HCT116 (cell line): Measurements from ENCODE around the gene AURKAIP1. TPM values are rescaled to one million over a fixed set of nuclear protein-coding genes. Genes with fewer than 3 reads are reported as not detected.

Source experiments
- ATAC-seq: fragments of 200-7000 bp; cut with Tn5 transposase; 2 replicates; pipeline ENCODE4 v1.9.1; 2020; ENCODE audit warnings: mild to moderate bottlenecking, moderate library complexity
- BruUV-seq: library from RNA; stranded (reverse); fragments of 400-500 nt; replicated peaks from 2 replicates; lab custom pipeline; 2021; lab: Mats Ljungman, UMichigan
- CTCF ChIA-PET: fragments of 300-600 bp; sonication (Branson Sonifier 250); formaldehyde crosslinking; loops from one replicate; lab custom pipeline; 2021; ENCODE audit warnings: antibody characterized with exemption; lab: Charles Lee
- POLR2A ChIA-PET: fragments of 300-600, 350-600 bp; sonication (Branson Sonifier 250); formaldehyde crosslinking; loops from one replicate; lab custom pipeline; 2021; ENCODE audit warnings: antibody characterized with exemption; lab: Charles Lee
- RAD21 ChIA-PET, 2 experiments: fragments of 300-600 bp; sonication (Branson Sonifier 250); formaldehyde crosslinking; loops; one replicate each; lab custom pipeline; 2023; ENCODE audit warnings: low total read pairs in 2 of 2; ENCODE audit not compliant: uncharacterized antibody in 2 of 2, unreplicated experiment in 2 of 2, low non-redundant PET in 1 of 2; lab: Charles Lee
- DNase-seq: peaks from one replicate; pipeline ENCODE4 v3.0.0-alpha.2; 2010; ENCODE audit warnings: low read depth, low spot score
- H2AFZ ChIP-seq: fragments of 200-600 bp; shearing (Covaris generic), sonication (generic); 2 replicates; pipeline ENCODE4 v1.6.1; 2017; ENCODE audit warnings: low read depth, mixed run types, mixed read lengths, antibody characterized with exemption, low read length; ENCODE audit not compliant: poor library complexity, severe bottlenecking
- H3K27ac ChIP-seq: 2 replicates; pipeline ENCODE4 v1.5.1; 2012; ENCODE audit warnings: low read depth, low read length
- H3K27me3 ChIP-seq: fragments of 200-600 bp; sonication (generic); 2 replicates; pipeline ENCODE4 v1.6.1; 2016; ENCODE audit warnings: mixed run types, low read length, mixed read lengths; ENCODE audit not compliant: insufficient read depth
- H3K36me3 ChIP-seq, 2 experiments: fragments of 200-500 bp in 1 of 2; fragments of 200-600 bp in 1 of 2; sonication (Bioruptor generic) in 1 of 2; sonication (generic) in 1 of 2; 2 replicates each; pipeline versions ENCODE4 v1.5.1 to v1.6.1; 2014 to 2016; ENCODE audit warnings: low read length in 2 of 2, inconsistent platforms in 1 of 2, mixed read lengths in 1 of 2, mixed run types in 1 of 2; ENCODE audit not compliant: insufficient read depth in 2 of 2, control insufficient read depth in 1 of 2
- H3K4me1 ChIP-seq, 2 experiments: fragments of 200-600 bp in 1 of 2; sonication (generic) in 1 of 2; 2 replicates each; pipeline versions ENCODE4 v1.5.1 to v1.6.1; 2012 to 2017; ENCODE audit warnings: low read length in 2 of 2, inconsistent platforms in 1 of 2, mild to moderate bottlenecking in 1 of 2, mixed read lengths in 1 of 2, mixed run types in 1 of 2, moderate library complexity in 1 of 2; ENCODE audit not compliant: insufficient read depth in 2 of 2, control insufficient read depth in 1 of 2
- H3K4me2 ChIP-seq: fragments of 200-600 bp; sonication (generic); 2 replicates; pipeline ENCODE4 v1.6.1; 2017; ENCODE audit warnings: mixed run types, low read length, mixed read lengths
- H3K4me3 ChIP-seq, 2 experiments: fragments of 200-600 bp in 1 of 2; sonication (generic) in 1 of 2; replicated peaks in 1 of 2; 2 replicates each; pipeline ENCODE4 v1.5.1; 2011 to 2016; ENCODE audit warnings: low read length in 2 of 2, control low read depth in 1 of 2, low read depth in 1 of 2, mild to moderate bottlenecking in 1 of 2, mixed read lengths in 1 of 2, mixed run types in 1 of 2
- H3K79me2 ChIP-seq: fragments of 200-600 bp; sonication (generic); 2 replicates; pipeline ENCODE4 v1.6.1; 2017; ENCODE audit warnings: mild to moderate bottlenecking, mixed run types, low read length, moderate library complexity, mixed read lengths; ENCODE audit not compliant: insufficient read depth
- H3K9ac ChIP-seq: fragments of 200-600 bp; sonication (generic); 2 replicates; pipeline ENCODE4 v1.6.1; 2016; ENCODE audit warnings: low read length, mixed read lengths
- H3K9me2 ChIP-seq: fragments of 200-600 bp; sonication (generic), shearing (Covaris generic); 2 replicates; pipeline ENCODE4 v1.6.1; 2017; ENCODE audit warnings: mixed run types, mild to moderate bottlenecking, moderate library complexity; ENCODE audit not compliant: insufficient read depth
- H3K9me3 ChIP-seq, 2 experiments: fragments of 200-500 bp in 1 of 2; fragments of 200-600 bp in 1 of 2; sonication (Bioruptor generic) in 1 of 2; sonication (generic) in 1 of 2; 2 replicates each; pipeline ENCODE4 v1.6.1; 2014 to 2017; ENCODE audit warnings: low read length in 2 of 2, mixed read lengths in 2 of 2, inconsistent platforms in 1 of 2, low read depth in 1 of 2, mild to moderate bottlenecking in 1 of 2, mixed run types in 1 of 2, moderate library complexity in 1 of 2; ENCODE audit not compliant: control insufficient read depth in 1 of 2, insufficient read depth in 1 of 2
- H4K20me1 ChIP-seq: fragments of 200-600 bp; sonication (generic), shearing (Covaris generic); 2 replicates; pipeline ENCODE4 v1.6.1; 2017; ENCODE audit warnings: mixed run types, mild to moderate bottlenecking, moderate library complexity; ENCODE audit not compliant: insufficient read depth
- CEBPB ChIP-seq: IDR thresholded peaks from 2 replicates; pipeline ENCODE4 v1.6.1; 2012; ENCODE audit warnings: low read depth
- ELF1 ChIP-seq: IDR thresholded peaks from 2 replicates; pipeline ENCODE4 v1.6.1; 2012; ENCODE audit warnings: low read depth, borderline replicate concordance
- EZH2 ChIP-seq: fragments of 200-600 bp; sonication (generic); IDR thresholded peaks from 2 replicates; pipeline ENCODE4 v1.6.1; 2017; ENCODE audit warnings: antibody characterized with exemption, mixed run types
- FOSL1 ChIP-seq: IDR thresholded peaks from 2 replicates; pipeline ENCODE4 v1.6.1; 2012; ENCODE audit warnings: low read depth
- POLR2A ChIP-seq: IDR thresholded peaks from 2 replicates; pipeline ENCODE4 v1.7.0; 2011; ENCODE audit warnings: borderline replicate concordance; ENCODE audit not compliant: insufficient read depth, insufficient read length; ENCODE audit errors: extremely low read depth
- RAD21 ChIP-seq: IDR thresholded peaks from 2 replicates; pipeline ENCODE4 v1.6.1; 2012; ENCODE audit warnings: low read depth, mild to moderate bottlenecking
- SIN3A ChIP-seq: IDR thresholded peaks from 2 replicates; pipeline ENCODE4 v1.6.1; 2012; ENCODE audit warnings: low read depth
- SP1 ChIP-seq: IDR thresholded peaks from 2 replicates; pipeline ENCODE4 v1.6.1; 2012; ENCODE audit warnings: low read depth
- SRF ChIP-seq: IDR thresholded peaks from 2 replicates; pipeline ENCODE4 v1.6.1; 2012; ENCODE audit warnings: low read depth
- YY1 ChIP-seq: IDR thresholded peaks from 2 replicates; pipeline ENCODE4 v1.6.1; 2011; ENCODE audit warnings: low read length, low read depth, moderate library complexity, mild to moderate bottlenecking; ENCODE audit not compliant: insufficient replicate concordance; ENCODE audit errors: extremely low read depth
- intact Hi-C: fragments of 100-400 bp; cut with micrococcal nuclease; formaldehyde crosslinking; loops from 2 replicates; pipeline ENCODE4 v1.10.0; 2022
- total RNA-seq: library from RNA; stranded (reverse); gene quantifications from one replicate; pipeline ENCODE4 v1.2.1, GENCODE V29; 2021; ENCODE audit not compliant: unreplicated experiment
- TF ChIP-seq, protein P1 (sequence below): IDR thresholded peaks from 2 replicates; pipeline ENCODE4 v1.6.1; 2011; ENCODE audit warnings: mild to moderate bottlenecking, low read length, moderate library complexity; ENCODE audit not compliant: insufficient replicate concordance; ENCODE audit errors: extremely low read depth
- TF ChIP-seq, protein P2 (sequence below), 3 experiments: fragments of 200-600 bp in 1 of 3; sonication (generic) in 1 of 3; IDR thresholded peaks in 2 of 3; conservative IDR thresholded peaks in 1 of 3; 2 replicates each; pipeline ENCODE4 v1.5.1; 2012 to 2017; ENCODE audit warnings: low read depth in 2 of 3, low read length in 2 of 3, antibody characterized with exemption in 1 of 3, borderline replicate concordance in 1 of 3, control low read depth in 1 of 3, mild to moderate bottlenecking in 1 of 3, mixed read lengths in 1 of 3, mixed run types in 1 of 3, moderate library complexity in 1 of 3; ENCODE audit not compliant: insufficient read depth in 1 of 3
- TF ChIP-seq, protein P3 (sequence below): IDR thresholded peaks from 2 replicates; pipeline ENCODE4 v1.6.1; 2012
- TF ChIP-seq, protein P4 (sequence below): IDR thresholded peaks from 2 replicates; pipeline ENCODE4 v1.6.1; 2012; ENCODE audit warnings: low read depth

Gene AURKAIP1
- total RNA-seq, 1 experiment from 2014 or later: 200 TPM

DNA sequence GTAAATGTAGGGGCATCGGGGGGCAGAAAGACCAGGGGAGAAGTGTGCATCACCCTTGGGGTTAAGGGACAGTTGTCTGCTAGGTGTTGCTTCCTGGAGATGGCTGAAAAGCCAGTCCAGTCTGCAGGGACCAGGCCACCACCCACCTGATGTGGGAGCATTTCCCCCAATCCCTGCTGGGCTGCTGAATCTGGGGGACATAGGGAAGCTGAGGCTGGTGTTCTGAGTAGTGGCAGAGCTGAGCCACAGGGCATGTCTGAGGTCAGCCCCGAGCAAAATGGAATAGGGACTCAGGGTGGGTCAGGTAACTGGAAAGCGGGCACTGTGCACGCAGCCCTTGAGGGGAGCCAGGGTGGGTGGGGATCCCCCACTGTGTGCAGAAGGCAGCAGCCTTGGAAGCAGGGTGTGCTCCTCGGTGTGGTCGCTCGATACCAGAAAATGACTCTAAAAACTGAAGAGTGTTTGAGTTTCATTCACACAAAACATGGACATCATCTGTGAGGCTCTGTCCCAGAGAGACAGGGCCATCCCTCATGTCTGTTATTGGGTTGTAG is 26.5 kb upstream of the AURKAIP1 start:
- no peak for ATAC-seq
- no TSS peak for BruUV-seq

More for the DNA sequence above, 26.5 kb upstream of the AURKAIP1 start:
- peaks cover 22 to 54% of the 10 kb centered on the region in 2 experiments for H3K36me3 ChIP-seq
- no peak overlapping the region for H2AFZ ChIP-seq
- H3K4me3 ChIP-seq: peak overlapping the region in 1 of 2 experiments; percentile 99; a peak in 2 of 4 replicates
- TF ChIP-seq, protein P1, sequence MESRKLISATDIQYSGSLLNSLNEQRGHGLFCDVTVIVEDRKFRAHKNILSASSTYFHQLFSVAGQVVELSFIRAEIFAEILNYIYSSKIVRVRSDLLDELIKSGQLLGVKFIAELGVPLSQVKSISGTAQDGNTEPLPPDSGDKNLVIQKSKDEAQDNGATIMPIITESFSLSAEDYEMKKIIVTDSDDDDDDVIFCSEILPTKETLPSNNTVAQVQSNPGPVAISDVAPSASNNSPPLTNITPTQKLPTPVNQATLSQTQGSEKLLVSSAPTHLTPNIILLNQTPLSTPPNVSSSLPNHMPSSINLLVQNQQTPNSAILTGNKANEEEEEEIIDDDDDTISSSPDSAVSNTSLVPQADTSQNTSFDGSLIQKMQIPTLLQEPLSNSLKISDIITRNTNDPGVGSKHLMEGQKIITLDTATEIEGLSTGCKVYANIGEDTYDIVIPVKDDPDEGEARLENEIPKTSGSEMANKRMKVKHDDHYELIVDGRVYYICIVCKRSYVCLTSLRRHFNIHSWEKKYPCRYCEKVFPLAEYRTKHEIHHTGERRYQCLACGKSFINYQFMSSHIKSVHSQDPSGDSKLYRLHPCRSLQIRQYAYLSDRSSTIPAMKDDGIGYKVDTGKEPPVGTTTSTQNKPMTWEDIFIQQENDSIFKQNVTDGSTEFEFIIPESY: no peak
- no peak for TF ChIP-seq CEBPB
- TF ChIP-seq, protein P2, sequence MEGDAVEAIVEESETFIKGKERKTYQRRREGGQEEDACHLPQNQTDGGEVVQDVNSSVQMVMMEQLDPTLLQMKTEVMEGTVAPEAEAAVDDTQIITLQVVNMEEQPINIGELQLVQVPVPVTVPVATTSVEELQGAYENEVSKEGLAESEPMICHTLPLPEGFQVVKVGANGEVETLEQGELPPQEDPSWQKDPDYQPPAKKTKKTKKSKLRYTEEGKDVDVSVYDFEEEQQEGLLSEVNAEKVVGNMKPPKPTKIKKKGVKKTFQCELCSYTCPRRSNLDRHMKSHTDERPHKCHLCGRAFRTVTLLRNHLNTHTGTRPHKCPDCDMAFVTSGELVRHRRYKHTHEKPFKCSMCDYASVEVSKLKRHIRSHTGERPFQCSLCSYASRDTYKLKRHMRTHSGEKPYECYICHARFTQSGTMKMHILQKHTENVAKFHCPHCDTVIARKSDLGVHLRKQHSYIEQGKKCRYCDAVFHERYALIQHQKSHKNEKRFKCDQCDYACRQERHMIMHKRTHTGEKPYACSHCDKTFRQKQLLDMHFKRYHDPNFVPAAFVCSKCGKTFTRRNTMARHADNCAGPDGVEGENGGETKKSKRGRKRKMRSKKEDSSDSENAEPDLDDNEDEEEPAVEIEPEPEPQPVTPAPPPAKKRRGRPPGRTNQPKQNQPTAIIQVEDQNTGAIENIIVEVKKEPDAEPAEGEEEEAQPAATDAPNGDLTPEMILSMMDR (IDR thresholded peaks at IDR 0.05 in 2 of 3, conservative IDR thresholded peaks at IDR 0.05 in 1 of 3; ENCODE audit: borderline replicate concordance in 1 of 3, insufficient read depth in 1 of 3, low read depth in 2 of 3, low read length in 2 of 3): no peak
- TF ChIP-seq RAD21: no peak
- no peak for TF ChIP-seq SIN3A
- TF ChIP-seq YY1: no peak
- TF ChIP-seq FOSL1: no peak
- TF ChIP-seq POLR2A: no peak
- TF ChIP-seq, protein P3, sequence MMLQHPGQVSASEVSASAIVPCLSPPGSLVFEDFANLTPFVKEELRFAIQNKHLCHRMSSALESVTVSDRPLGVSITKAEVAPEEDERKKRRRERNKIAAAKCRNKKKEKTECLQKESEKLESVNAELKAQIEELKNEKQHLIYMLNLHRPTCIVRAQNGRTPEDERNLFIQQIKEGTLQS: no peak
- TF ChIP-seq SP1: no peak
- no peak for TF ChIP-seq ELF1
- TF ChIP-seq EZH2: no peak
- no peak for TF ChIP-seq SRF
- TF ChIP-seq, protein P4, sequence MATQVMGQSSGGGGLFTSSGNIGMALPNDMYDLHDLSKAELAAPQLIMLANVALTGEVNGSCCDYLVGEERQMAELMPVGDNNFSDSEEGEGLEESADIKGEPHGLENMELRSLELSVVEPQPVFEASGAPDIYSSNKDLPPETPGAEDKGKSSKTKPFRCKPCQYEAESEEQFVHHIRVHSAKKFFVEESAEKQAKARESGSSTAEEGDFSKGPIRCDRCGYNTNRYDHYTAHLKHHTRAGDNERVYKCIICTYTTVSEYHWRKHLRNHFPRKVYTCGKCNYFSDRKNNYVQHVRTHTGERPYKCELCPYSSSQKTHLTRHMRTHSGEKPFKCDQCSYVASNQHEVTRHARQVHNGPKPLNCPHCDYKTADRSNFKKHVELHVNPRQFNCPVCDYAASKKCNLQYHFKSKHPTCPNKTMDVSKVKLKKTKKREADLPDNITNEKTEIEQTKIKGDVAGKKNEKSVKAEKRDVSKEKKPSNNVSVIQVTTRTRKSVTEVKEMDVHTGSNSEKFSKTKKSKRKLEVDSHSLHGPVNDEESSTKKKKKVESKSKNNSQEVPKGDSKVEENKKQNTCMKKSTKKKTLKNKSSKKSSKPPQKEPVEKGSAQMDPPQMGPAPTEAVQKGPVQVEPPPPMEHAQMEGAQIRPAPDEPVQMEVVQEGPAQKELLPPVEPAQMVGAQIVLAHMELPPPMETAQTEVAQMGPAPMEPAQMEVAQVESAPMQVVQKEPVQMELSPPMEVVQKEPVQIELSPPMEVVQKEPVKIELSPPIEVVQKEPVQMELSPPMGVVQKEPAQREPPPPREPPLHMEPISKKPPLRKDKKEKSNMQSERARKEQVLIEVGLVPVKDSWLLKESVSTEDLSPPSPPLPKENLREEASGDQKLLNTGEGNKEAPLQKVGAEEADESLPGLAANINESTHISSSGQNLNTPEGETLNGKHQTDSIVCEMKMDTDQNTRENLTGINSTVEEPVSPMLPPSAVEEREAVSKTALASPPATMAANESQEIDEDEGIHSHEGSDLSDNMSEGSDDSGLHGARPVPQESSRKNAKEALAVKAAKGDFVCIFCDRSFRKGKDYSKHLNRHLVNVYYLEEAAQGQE: no peak
- no peaks in the 10 kb centered on the region for H3K27me3 ChIP-seq
- peaks cover 84% of the 10 kb centered on the region for H3K79me2 ChIP-seq
- RAD21 ChIA-PET: no interaction called here
- no peaks in the 10 kb centered on the region for H3K9me3 ChIP-seq
- POLR2A ChIA-PET: no interaction called here
- intact Hi-C loops: loop anchor here (2.0 kb wide), 1 partner anchor 39 kb away; no protein-coding TSS in a partner anchor
- CTCF ChIA-PET: interaction anchor here (1.0 to 1.6 kb wide), 5 partner anchors 13 to 103 kb away, joined by 3 to 9 read pairs (median 4); partner anchors contain the start of gene AURKAIP1
- H3K27ac ChIP-seq: peak overlapping the region; percentile 86; the same call in 1 of the 2 replicates
- peaks cover 5% of the 10 kb centered on the region; the same call in 1 of the 2 replicates for H4K20me1 ChIP-seq
- H3K9ac ChIP-seq: no peak overlapping the region
- peak overlapping the region; percentile 98 for H3K4me2 ChIP-seq
- no peak for DNase-seq
- no peaks in the 10 kb centered on the region for H3K9me2 ChIP-seq
- H3K4me1 ChIP-seq: peaks cover 19 to 59% of the 10 kb centered on the region in 2 experiments
